Epithelial cell of proximal tubule (primary cell): Measurements from ENCODE around the gene MRPS18B. TPM values are rescaled to one million over a fixed set of nuclear protein-coding genes. Genes with fewer than 3 reads are reported as not detected.
A peak's percentile ranks its signal among the peaks of the same experiment; 100 is the strongest.

Experiments used
- DNase-seq: peaks from one replicate; pipeline ENCODE4 v3.0.0-alpha.2; 2011; ENCODE audit warnings: low read depth
- H3K4me3 ChIP-seq: 2 replicates; pipeline ENCODE4 v1.5.1; 2011; ENCODE audit warnings: low read depth, mild to moderate bottlenecking, low read length
- CTCF ChIP-seq: conservative IDR thresholded peaks from 2 replicates; pipeline ENCODE4 v1.5.1; 2012; ENCODE audit warnings: low read depth, mild to moderate bottlenecking, low read length
- total RNA-seq: library from RNA; depleted of rRNA; stranded (reverse); fragments of >200 nt; gene quantifications from 2 replicates; pipeline ENCODE4 v1.2.3, GENCODE V29; 2015

MRPS18B gene
- total RNA-seq, 1 donor from 2014 or later, result 65.8 TPM

GRCh38 chr6:30601815-30602641 is 15.6 kb upstream of the MRPS18B start:
- H3K4me3 ChIP-seq, result no peak overlapping the region
- TF ChIP-seq CTCF, result no peak
- no peak for DNase-seq

- no peak overlapping the region for H3K4me3 ChIP-seq
- no peak for TF ChIP-seq CTCF
- no peak for DNase-seq
Observed at GRCh38 chr6:30603961-30604360, 13.7 kb upstream of the MRPS18B start.

- no peak for DNase-seq
- no peak overlapping the region for H3K4me3 ChIP-seq
Observed at GRCh38 chr6:30610065-30610464, 7.6 kb upstream of the MRPS18B start.

GRCh38 chr6:30611150-30611855 is 6.3 kb upstream of the MRPS18B start:
- no peak for TF ChIP-seq CTCF
- no peak overlapping the region for H3K4me3 ChIP-seq

More at GRCh38 chr6:30610065-30610464, 7.6 kb upstream of the MRPS18B start:
- TF ChIP-seq CTCF, result no peak

GRCh38 chr6:30611856-30612194 is 5.8 kb upstream of the MRPS18B start:
- DNase-seq, result no peak
- TF ChIP-seq CTCF, result no peak
- no peak overlapping the region for H3K4me3 ChIP-seq

More at GRCh38 chr6:30611150-30611855, 6.3 kb upstream of the MRPS18B start:
- no peak for DNase-seq

GRCh38 chr6:30612213-30612612 is 5.4 kb upstream of the MRPS18B start:
- no peak for DNase-seq
- no peak overlapping the region for H3K4me3 ChIP-seq
- TF ChIP-seq CTCF, result peak; percentile 51
